SKM-1 (cell line): Measurements from ENCODE around the gene NCBP3.
"Not testable (repeated sequence)": the region's sequence is repeated elsewhere in the genome, so short reads cannot be mapped to it uniquely, and the experiment has no call there.

Experiments
- DNase-seq: peaks from one replicate; lab custom pipeline; 2025; ENCODE audit not compliant: unreplicated experiment; lab: John Stamatoyannopoulos, UW

The NCBP3 gene

GRCh38 chr17:3847165-3847670 lies 1.2 kb upstream of the NCBP3 start:
- no peak for DNase-seq

GRCh38 chr17:3846437-3847164 lies 555 bp upstream of the NCBP3 start:
- DNase-seq = no peak

GRCh38 chr17:3845291-3845620 lies 790 bp downstream of the NCBP3 start:
- no peak for DNase-seq

GRCh38 chr17:3844556-3844955 lies 1.5 kb downstream of the NCBP3 start:
- not testable (repeated sequence) for DNase-seq

- DNase-seq = no peak
Measured at GRCh38 chr17:3843935-3844516, 2.0 kb downstream of the NCBP3 start.

GRCh38 chr17:3838206-3838605 lies 7.8 kb downstream of the NCBP3 start:
- DNase-seq = no peak

GRCh38 chr17:3836551-3836950 lies 9.5 kb downstream of the NCBP3 start:
- DNase-seq = no peak

- DNase-seq = no peak
Measured at GRCh38 chr17:3835410-3836229, 10.4 kb downstream of the NCBP3 start.

- no peak for DNase-seq
Measured at GRCh38 chr17:3834811-3835210, 11.2 kb downstream of the NCBP3 start.

- DNase-seq = no peak
Measured at GRCh38 chr17:3828852-3829232, 17.2 kb downstream of the NCBP3 start.

GRCh38 chr17:3828151-3828851 lies 17.7 kb downstream of the NCBP3 start:
- no peak for DNase-seq

GRCh38 chr17:3827124-3827773 lies 18.8 kb downstream of the NCBP3 start:
- DNase-seq = no peak

GRCh38 chr17:3826191-3826590 lies 19.9 kb downstream of the NCBP3 start:
- DNase-seq = no peak

- DNase-seq = no peak
Measured at GRCh38 chr17:3821101-3821500, 24.9 kb downstream of the NCBP3 start.

- DNase-seq = no peak
Measured at GRCh38 chr17:3818786-3819185, 27.3 kb downstream of the NCBP3 start.

GRCh38 chr17:3817851-3818605 lies 28.0 kb downstream of the NCBP3 start:
- DNase-seq = no peak

- DNase-seq = no peak
Measured at GRCh38 chr17:3815925-3816324, 30.1 kb downstream of the NCBP3 start.

- no peak for DNase-seq
Measured at GRCh38 chr17:3815122-3815521, 30.9 kb downstream of the NCBP3 start.

GRCh38 chr17:3814361-3814760 lies 31.7 kb downstream of the NCBP3 start:
- no peak for DNase-seq

- no peak for DNase-seq
Measured at GRCh38 chr17:3813171-3813570, 32.9 kb downstream of the NCBP3 start.
